Sciatic nerve (tissue), 2 donors: ENCODE data around the gene SLC38A5. TPM values are rescaled to one million over a fixed set of nuclear protein-coding genes. Genes with fewer than 3 reads are reported as not detected.
"Not testable (repeated sequence)": the region's sequence is repeated elsewhere in the genome, so short reads cannot be mapped to it uniquely, and the experiment has no call there.

Experiments
- ATAC-seq: fragments of 200-7000 bp; cut with Tn5 transposase; one replicate; pipeline ENCODE4 v1.9.1; 2020; ENCODE audit warnings: mild to moderate bottlenecking, moderate library complexity
- DNase-seq: peaks from one replicate; pipeline ENCODE4 v3.0.0-alpha.2; 2020; ENCODE audit warnings: low spot score
- intact Hi-C: fragments of 100-400 bp; cut with DNase I; formaldehyde crosslinking; loops from one replicate; pipeline ENCODE4 v1.14.2; 2022
- total RNA-seq: library from RNA; stranded (reverse); fragmentation: NEBNext Ultra II Directional; extraction: Animal tissue kit (Norgen Biotek cat#: 25700); gene quantifications from one replicate; pipeline ENCODE4 v1.2.1, GENCODE V29; 2021
- donor health status: DM: no; HTN: no; CAD: no.
- donor health status: DM: no; HTN: no; CAD: no.

Gene SLC38A5
- total RNA-seq, 1 donor from 2014 or later, result 9.7 TPM

DNA sequence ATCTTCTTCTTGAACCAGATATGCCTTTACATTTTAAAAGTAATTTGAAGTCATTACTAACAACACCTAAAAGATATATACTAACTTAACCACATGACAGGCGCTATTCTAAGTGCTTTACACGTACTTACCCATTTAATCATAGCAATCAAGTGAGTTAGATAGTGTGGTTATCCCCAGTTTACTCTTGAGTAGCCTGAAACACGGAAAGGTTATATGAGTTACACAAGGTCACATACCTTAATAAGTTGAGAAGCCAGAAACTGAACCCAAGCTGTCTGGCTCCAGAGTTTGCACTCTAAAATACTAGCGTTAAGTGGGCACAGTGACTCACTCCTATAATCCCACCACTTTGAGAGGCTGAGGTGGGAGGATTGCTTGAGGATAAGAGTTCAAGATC, 39.9 kb downstream of the SLC38A5 start:
- ATAC-seq, DNase-seq, intact Hi-C loops: not testable (repeated sequence)

DNA sequence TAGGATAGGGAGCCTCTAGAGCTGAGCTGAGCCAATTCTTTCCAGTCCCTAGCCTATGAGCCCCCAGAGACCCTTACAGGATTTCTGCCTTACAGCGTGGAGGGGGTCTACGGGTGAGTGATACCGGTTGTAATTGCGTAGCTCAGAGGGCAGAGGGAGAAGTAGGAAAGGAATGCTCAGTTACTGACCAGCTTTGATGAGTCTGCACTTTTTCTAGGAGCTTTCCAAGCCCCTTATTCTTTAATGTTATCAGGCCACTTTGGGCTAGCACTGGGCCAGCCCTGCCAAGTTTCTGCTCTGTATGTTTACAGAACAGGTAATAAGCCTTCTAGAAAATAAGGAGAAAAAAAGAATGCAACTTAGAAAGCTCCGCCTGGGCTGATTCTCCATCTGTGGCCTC, 40.5 kb downstream of the SLC38A5 start:
- intact Hi-C loops, ATAC-seq, DNase-seq: not testable (repeated sequence)

DNA sequence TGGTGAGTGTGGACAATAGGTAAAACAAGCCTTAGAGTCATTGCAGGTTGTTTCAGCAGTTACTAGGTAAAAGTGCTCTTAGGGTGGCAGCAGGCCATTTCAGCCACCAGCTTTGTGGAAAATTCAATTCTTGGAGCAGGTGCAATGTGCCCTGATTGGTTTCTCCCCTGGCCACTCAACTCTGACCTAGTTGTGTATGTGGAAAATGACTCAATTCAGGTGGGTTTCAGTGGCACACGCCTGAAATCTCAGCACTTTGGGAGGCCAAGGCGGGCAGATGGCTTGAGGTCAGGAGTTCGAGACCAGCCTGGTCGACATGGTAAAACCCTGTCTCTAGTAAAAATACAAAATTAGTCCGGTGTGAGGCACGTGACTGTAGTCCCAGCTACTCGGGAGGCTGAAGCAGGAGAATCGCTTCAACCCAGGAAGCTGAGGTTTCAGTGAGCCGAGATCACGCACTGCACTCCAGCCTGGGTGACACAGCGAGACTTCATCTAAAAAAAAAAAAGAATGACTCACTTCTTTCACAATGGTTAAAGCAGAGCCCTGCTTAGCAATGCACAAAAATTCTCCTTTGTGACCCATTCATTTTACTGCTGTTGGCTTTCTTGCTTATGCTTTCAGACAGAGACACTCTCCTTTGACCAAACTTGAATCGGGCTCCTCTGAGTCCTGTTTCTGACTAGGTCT, 42.9 kb downstream of the SLC38A5 start:
- DNase-seq, intact Hi-C loops, ATAC-seq: not testable (repeated sequence)

DNA sequence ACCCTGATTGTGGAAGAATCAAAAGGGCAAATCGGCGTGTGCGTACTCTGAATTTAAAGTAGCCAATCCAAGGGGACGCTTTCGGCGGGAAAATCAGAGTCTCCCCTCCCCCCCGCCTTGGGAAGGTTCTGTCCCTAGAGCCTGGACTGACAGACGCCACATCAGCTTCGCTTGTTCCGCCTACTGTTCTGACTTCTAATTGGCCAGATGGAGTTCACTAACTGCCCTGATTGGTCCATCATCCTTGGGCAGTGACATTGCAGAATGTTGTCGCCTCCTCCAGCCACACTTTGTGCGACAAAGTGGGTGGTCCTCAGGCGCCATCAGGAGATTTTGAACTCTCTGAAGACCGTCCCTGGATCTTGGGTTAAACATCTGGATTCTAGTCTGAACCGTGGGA, 58.2 kb downstream of the SLC38A5 start, which contains the start of gene SSX4B:
TSS of gene SSX4B (minus strand) at position 101 of the 400 bp plus-strand sequence. CDS start 588 bp downstream, outside the sequence.
- DNase-seq, intact Hi-C loops, ATAC-seq: not testable (repeated sequence)

Other genes with a start within 250 kb of the SLC38A5 start
- gene SSX1, start 214.9 kb downstream of the SLC38A5 start, total RNA-seq, result not detected
- gene SSX3, start 113.6 kb downstream of the SLC38A5 start, total RNA-seq, result not detected
- gene SSX4, start 86.7 kb downstream of the SLC38A5 start, total RNA-seq, result not detected
- gene SSX4B, start 58.3 kb downstream of the SLC38A5 start, total RNA-seq, result not detected
- gene FTSJ1, start 5.9 kb upstream of the SLC38A5 start, total RNA-seq, result 30.6 TPM
- gene PORCN, start 38.7 kb upstream of the SLC38A5 start, total RNA-seq, result 7.4 TPM
- 16.9 TPM for gene EBP, start 51.5 kb upstream of the SLC38A5 start, total RNA-seq
- gene TBC1D25, start 69.5 kb upstream of the SLC38A5 start, total RNA-seq, result 15.3 TPM
- gene RBM3, start 104.2 kb upstream of the SLC38A5 start, total RNA-seq, result 150 TPM
- gene WDR13, start 127.2 kb upstream of the SLC38A5 start, total RNA-seq, result 124 TPM
- 14.4 TPM for gene WAS, start 213.5 kb upstream of the SLC38A5 start, total RNA-seq
- 5.3 TPM for gene SUV39H1, start 226.5 kb upstream of the SLC38A5 start, total RNA-seq